ENCODE data around the gene EXOSC10. TPM values are rescaled to one million over a fixed set of nuclear protein-coding genes. Genes with fewer than 3 reads are reported as not detected.
A peak's percentile ranks its signal among the peaks of the same experiment; 100 is the strongest.

EXOSC10 gene
- total and polyA plus RNA-seq, 2 of the 13 experiments (the other 11 are each of a cell fraction or from before 2014, with no cell fraction given), result 48.4 to 67.6 TPM

- no peak for TF ChIP-seq RORA (CRISPR knock-in tag; IDR thresholded peaks at IDR 0.05)
- no peak for TF ChIP-seq TMF1 (CRISPR knock-in tag; IDR thresholded peaks at IDR 0.05; ENCODE audit: low read depth)
- no peak for TF ChIP-seq IRX3 (CRISPR knock-in tag; IDR thresholded peaks at IDR 0.05; ENCODE audit: borderline replicate concordance, low read depth)
- no peak for TF ChIP-seq HHEX (CRISPR knock-in tag; IDR thresholded peaks at IDR 0.05)
- no peak for TF ChIP-seq MAFF (IDR thresholded peaks at IDR 0.05; ENCODE audit: low read depth, low read length)
- no peak for TF ChIP-seq TBX3 (IDR thresholded peaks at IDR 0.05; ENCODE audit: borderline replicate concordance)
- TF ChIP-seq PRDM4 (CRISPR knock-in tag; IDR thresholded peaks at IDR 0.05; ENCODE audit: borderline replicate concordance), result no peak
- TF ChIP-seq, protein P1, sequence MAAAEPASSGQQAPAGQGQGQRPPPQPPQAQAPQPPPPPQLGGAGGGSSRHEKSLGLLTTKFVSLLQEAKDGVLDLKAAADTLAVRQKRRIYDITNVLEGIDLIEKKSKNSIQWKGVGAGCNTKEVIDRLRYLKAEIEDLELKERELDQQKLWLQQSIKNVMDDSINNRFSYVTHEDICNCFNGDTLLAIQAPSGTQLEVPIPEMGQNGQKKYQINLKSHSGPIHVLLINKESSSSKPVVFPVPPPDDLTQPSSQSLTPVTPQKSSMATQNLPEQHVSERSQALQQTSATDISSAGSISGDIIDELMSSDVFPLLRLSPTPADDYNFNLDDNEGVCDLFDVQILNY (CRISPR knock-in tag; conservative IDR thresholded peaks at IDR 0.05), result no peak
- TF ChIP-seq ZNF576 (CRISPR knock-in tag; IDR thresholded peaks at IDR 0.05), result no peak
- no peak for TF ChIP-seq ELF4 (CRISPR knock-in tag; IDR thresholded peaks at IDR 0.05; ENCODE audit: borderline replicate concordance)
- TF ChIP-seq TEF (CRISPR knock-in tag; IDR thresholded peaks at IDR 0.05), result no peak
- TF ChIP-seq NONO (IDR thresholded peaks at IDR 0.05), result no peak
- TF ChIP-seq NONO (CRISPR knock-in tag; conservative IDR thresholded peaks at IDR 0.05), result no peak
- TF ChIP-seq ZNF281 (CRISPR knock-in tag; IDR thresholded peaks at IDR 0.05; ENCODE audit: borderline replicate concordance), result peak; percentile 93
- TF ChIP-seq ARHGAP35 (CRISPR knock-in tag; IDR thresholded peaks at IDR 0.05; ENCODE audit: borderline replicate concordance), result no peak; the same call in 1 of the 2 replicates
- 0 out of 2 replicates have a peak, but pooled peaks have one; percentile 47 for TF ChIP-seq ZNF776 (CRISPR knock-in tag; IDR thresholded peaks at IDR 0.05)
- no peak for TF ChIP-seq PTBP1 (IDR thresholded peaks at IDR 0.05; ENCODE audit: low read depth, low read length, poor library complexity, severe bottlenecking)
- TF ChIP-seq, protein P2, sequence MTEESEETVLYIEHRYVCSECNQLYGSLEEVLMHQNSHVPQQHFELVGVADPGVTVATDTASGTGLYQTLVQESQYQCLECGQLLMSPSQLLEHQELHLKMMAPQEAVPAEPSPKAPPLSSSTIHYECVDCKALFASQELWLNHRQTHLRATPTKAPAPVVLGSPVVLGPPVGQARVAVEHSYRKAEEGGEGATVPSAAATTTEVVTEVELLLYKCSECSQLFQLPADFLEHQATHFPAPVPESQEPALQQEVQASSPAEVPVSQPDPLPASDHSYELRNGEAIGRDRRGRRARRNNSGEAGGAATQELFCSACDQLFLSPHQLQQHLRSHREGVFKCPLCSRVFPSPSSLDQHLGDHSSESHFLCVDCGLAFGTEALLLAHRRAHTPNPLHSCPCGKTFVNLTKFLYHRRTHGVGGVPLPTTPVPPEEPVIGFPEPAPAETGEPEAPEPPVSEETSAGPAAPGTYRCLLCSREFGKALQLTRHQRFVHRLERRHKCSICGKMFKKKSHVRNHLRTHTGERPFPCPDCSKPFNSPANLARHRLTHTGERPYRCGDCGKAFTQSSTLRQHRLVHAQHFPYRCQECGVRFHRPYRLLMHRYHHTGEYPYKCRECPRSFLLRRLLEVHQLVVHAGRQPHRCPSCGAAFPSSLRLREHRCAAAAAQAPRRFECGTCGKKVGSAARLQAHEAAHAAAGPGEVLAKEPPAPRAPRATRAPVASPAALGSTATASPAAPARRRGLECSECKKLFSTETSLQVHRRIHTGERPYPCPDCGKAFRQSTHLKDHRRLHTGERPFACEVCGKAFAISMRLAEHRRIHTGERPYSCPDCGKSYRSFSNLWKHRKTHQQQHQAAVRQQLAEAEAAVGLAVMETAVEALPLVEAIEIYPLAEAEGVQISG (CRISPR knock-in tag; IDR thresholded peaks at IDR 0.05), result peak; percentile 48
- TF ChIP-seq ZNF891 (CRISPR knock-in tag; IDR thresholded peaks at IDR 0.05), result no peak; the same call in 1 of the 2 replicates
Observed at GRCh38 chr1:11046625-11047365, 52.9 kb downstream of the EXOSC10 start, which contains the start of gene MASP2 (continued).

Measured in HepG2 (cell line).